ENCODE data around the gene MYOM3.

The MYOM3 gene

GRCh38 chr1:24138476-24139221, 26.7 kb upstream of the MYOM3 start:
- DNase-seq: no peak

GRCh38 chr1:24136956-24137539, 25.1 kb upstream of the MYOM3 start:
- DNase-seq: no peak

GRCh38 chr1:24134376-24134775, 22.4 kb upstream of the MYOM3 start:
- no peak for DNase-seq

- no peak for DNase-seq
These were observed 21.9 kb upstream of the MYOM3 start for GRCh38 chr1:24133819-24134218.

- DNase-seq: no peak
These were observed 18.4 kb upstream of the MYOM3 start for GRCh38 chr1:24130385-24130784.

GRCh38 chr1:24127801-24128363, 15.9 kb upstream of the MYOM3 start:
- DNase-seq: no peak

- DNase-seq: no peak
These were observed 15.3 kb upstream of the MYOM3 start for GRCh38 chr1:24127134-24127800.

- DNase-seq: no peak
These were observed 14.7 kb upstream of the MYOM3 start for GRCh38 chr1:24126672-24127023.

GRCh38 chr1:24126018-24126671, 14.2 kb upstream of the MYOM3 start:
- DNase-seq: no peak

- no peak for DNase-seq
These were observed 13.5 kb upstream of the MYOM3 start for GRCh38 chr1:24125456-24125855.

GRCh38 chr1:24124980-24125379, 13.0 kb upstream of the MYOM3 start:
- no peak for DNase-seq

- no peak for DNase-seq
These were observed 11.7 kb upstream of the MYOM3 start for GRCh38 chr1:24123611-24124010.

- no peak for DNase-seq
These were observed 10.8 kb upstream of the MYOM3 start for GRCh38 chr1:24122776-24123175.

- DNase-seq: no peak
These were observed 9.5 kb upstream of the MYOM3 start for GRCh38 chr1:24121406-24121805.

- DNase-seq: no peak
These were observed 9.0 kb upstream of the MYOM3 start for GRCh38 chr1:24120965-24121364.

GRCh38 chr1:24119859-24120756, 8.2 kb upstream of the MYOM3 start:
- DNase-seq: no peak

- DNase-seq: no peak
These were observed 7.5 kb upstream of the MYOM3 start for GRCh38 chr1:24119489-24119858.

GRCh38 chr1:24118410-24119242, 6.7 kb upstream of the MYOM3 start:
- DNase-seq: no peak

- no peak for DNase-seq
These were observed 5.9 kb upstream of the MYOM3 start for GRCh38 chr1:24117722-24118409.

GRCh38 chr1:24117132-24117531, 5.2 kb upstream of the MYOM3 start:
- DNase-seq: no peak

- no peak for DNase-seq
These were observed 2.8 kb upstream of the MYOM3 start for GRCh38 chr1:24114753-24115152.
